Gastrocnemius medialis (tissue), 4 donors: Measurements from ENCODE around the gene PATZ1.

ENCODE experiments used
- CTCF ChIP-seq, 5 experiments: fragments of 450-650 bp in 3 of 5; fragments of 200-600 bp in 2 of 5; sonication (generic) in 2 of 5; IDR thresholded peaks in 4 of 5; conservative IDR thresholded peaks in 1 of 5; 1 replicate in 4 of 5; 2 replicates in 1 of 5; pipeline ENCODE4 v1.5.1; 2016 to 2019; ENCODE audit warnings: antibody characterized with exemption in 5 of 5, mild to moderate bottlenecking in 3 of 5, moderate library complexity in 3 of 5
- POLR2A ChIP-seq, 2 donors: fragments of 450-650 bp; IDR thresholded peaks; one replicate each; pipeline ENCODE4 v1.6.1; 2017; ENCODE audit warnings: antibody characterized with exemption in 2 of 2, mild to moderate bottlenecking in 2 of 2, moderate library complexity in 2 of 2

GRCh38 chr22:31277741-31278140 lies 68.4 kb downstream of the PATZ1 start:
- TF ChIP-seq POLR2A (IDR thresholded peaks at IDR 0.05) (no peak), CTCF (IDR thresholded peaks at IDR 0.05 in 4 of 5, conservative IDR thresholded peaks at IDR 0.05 in 1 of 5) (no peak)
